ENCODE measurements around the gene VPS33A.
A peak's percentile ranks its signal among the peaks of the same experiment; 100 is the strongest.

Gene VPS33A

DNA sequence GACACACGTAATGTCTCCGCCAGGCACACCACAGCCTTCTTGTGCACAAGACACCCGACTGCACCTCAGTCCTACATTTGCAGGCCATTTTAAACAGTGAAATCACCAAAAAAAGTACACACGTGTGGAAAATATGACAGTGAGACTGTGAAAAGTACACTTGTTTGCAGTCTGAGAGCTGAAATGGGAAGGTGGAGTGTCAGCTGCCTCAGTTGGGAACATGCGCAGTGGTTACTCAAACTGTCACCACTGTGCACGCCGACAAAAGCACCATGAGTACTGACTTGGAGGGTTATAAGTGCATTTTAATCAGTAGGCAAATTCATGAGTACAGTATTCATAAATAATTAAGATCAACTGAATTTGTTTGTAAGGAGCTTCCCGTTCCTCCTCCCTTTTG, 15.8 kb downstream of the VPS33A start:
- DNase-seq (ENCODE audit: low read depth in 2 of 2): no peak

DNA sequence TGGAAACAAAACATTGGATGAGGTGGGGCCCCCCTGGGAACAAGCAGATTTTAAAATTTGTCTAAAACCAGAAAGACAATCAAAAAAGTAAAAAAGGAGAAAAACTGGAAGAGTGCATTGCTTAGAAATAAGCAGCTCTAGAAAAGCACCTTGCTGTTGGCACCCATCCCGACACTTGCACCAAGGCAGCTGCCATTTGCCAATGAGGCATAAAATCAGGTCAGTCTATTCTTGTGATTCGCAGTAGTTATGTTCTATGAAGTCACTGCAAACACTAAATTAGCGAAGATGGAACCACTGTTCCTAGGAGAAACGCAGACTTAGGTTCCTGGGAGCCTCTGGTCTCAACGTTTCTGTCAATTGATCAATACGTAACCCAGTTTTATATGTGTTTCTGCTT, 16.2 kb downstream of the VPS33A start:
- DNase-seq (ENCODE audit: low read depth in 2 of 2): no peak

DNA sequence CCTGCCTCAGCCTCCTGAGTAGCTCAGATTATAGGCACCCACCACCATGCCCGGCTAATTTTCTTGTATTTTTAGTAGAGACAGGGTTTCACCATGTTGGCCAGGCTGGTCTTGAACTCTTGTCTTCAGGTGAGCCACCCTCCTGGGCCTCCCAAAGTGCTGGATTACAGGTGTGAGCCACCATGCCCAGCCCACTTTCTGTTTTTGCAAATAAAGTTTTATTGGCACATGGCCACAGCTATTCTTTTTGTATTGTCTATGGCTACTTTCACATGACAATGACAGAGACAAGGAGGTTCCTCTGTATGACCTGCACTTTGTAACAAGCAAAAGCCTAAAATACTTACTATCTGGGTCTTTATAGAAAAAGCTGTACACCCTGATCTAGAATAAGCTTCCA, 20.7 kb downstream of the VPS33A start:
- DNase-seq (ENCODE audit: low read depth in 2 of 2): no peak

DNA sequence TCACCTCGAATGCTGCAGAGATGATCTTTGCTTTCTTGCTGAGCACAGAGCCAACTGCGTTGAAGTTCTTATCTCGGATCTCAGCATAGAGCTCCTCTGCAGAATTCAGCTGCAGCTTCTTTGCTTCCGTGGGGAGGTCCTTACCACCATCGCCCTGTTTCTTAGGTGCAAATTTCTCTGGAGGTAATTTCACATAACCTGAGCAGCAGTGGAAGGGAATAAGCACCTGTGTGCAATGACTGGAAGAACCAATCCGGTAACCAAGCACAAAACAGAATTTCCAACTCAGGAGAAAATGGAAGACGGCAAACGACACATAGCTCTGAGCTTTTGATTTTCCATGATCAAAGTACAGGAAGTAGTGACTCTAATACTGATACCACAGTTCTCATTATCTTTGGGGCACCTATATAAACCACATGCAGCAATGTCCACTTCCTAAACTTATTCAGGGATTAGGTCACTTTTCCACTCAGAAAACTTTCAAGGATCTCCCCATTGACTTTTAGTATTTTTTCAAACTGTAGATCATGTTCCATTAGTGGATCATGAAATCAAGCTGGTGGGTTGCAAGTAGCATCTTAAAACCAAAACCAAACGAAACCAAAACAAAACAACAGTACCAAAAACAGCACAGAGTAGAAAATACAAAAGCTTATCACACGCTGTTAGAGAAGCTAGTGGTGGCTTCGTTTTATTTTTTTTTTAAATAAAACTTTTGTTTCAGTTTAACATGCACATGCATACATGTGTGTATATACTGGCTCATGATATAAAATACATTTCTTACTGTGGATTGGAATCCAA, 21.5 kb downstream of the VPS33A start:
- DNase-seq (ENCODE audit: low read depth in 2 of 2): no peak

DNA sequence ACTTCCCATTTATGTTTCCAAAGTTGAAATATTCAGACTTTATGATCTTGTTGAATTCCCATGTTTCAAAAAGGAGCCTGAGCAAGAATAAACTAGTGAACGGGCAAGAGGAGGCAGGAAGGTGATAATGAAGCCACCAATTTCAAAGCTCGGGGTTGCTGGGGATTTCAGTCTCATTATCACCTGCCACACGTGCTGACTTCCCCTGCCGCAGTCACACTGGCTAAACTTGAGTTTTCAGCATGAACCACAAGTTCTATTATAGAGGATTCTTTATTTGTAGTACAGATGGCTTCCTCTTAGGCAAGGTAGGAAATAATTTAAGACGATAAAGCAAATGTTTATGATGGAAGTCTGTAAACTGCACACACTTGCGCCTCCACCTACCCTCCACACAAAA, 22.3 kb downstream of the VPS33A start:
- DNase-seq (ENCODE audit: low read depth in 2 of 2): no peak

DNA sequence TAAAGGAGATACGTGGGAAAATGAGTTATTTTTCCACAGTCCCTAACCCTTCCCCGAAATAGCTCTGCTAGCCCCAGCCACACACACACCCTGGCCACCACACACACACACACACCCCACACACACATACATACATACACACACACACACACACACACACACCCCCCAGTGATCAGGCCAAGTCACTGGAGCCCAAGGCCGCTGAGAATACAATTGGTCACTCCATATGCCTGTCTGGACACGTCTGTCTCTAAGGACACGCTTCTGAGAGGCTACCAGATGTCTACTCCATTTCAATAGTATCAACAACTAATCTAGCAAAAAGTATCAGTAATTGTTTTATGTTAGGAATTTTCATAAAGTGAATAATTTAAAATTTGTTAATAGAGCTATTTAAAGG, 27.4 kb downstream of the VPS33A start:
- no peak for DNase-seq (ENCODE audit: low read depth in 2 of 2)

DNA sequence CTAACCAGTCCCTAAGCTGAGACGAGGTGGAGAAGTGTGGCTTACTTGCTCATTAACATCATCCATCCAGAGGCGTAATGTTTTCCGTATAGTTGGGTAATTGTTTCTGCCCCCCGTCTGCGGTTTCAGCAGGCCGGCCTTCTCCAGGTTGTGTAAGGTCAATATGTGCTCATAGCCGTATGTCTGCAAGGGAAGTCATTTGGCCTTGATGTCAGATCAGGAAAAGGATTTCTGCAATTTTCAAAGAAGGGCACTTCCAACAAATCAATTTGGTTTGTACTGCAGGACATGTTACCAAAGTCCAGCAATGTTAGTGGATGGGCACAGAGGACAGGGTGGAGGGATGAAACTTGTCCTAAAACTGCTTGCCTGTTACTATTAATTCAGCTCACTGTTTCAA, 30.6 kb downstream of the VPS33A start:
- DNase-seq (ENCODE audit: low read depth in 2 of 2): no peak

DNA sequence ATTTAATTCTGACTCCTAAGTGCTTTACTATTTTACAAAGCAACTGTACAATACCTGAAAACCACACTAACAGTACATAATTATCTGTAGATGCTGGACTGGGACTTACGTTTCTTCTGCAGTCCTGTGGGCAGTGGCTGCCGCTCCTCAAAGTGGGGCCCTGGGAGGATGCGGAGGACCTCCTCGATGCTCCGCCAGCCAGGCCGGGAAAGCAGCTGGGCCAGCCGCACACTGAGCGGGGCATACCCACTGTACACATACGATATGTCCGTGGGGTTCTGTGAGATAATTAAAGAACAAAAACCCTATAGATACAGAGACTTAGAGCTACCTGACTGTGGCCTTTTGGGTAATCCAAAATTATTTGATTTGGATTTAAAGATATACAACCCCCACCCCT, 33.6 kb downstream of the VPS33A start:
- DNase-seq (ENCODE audit: low read depth in 2 of 2): no peak

DNA sequence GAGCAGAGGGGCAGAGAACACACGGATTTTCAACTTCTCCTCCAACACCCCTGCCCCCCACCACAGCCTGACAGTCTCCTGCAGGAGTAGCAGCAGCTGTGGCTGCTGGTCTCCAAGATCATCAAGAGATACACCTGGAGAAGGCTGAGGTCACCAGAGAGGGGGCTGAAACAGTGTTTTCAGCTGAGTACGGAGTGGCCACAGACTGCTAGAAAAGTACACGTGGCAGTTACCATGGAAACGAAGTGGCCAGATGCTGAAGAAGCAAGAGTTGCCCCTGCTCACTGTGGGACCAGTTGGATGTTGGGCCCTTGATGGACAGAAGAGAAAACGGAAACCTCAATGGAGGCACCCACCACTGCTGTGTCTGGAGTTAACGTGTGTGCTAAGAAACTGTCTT, 35.5 kb downstream of the VPS33A start:
- no peak for DNase-seq (ENCODE audit: low read depth in 2 of 2)

DNA sequence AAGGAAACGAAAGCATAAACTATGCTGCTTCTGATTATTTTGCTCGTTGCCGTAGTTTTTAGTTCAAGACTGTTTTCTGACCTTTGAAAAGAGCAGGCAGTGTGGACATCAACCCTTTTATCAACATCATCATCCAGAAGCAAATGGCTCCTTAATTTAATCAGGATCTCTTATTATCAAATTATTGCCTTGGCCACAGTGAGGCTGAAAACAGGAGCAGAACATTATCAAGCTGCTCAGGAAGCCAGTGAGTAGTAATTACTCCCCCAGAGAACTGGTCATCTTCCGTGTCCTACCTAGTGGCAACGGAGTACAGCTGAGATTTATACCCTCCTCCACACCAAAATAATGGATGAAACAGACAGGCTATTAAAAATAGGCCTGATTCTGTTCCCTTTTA, 38.2 kb downstream of the VPS33A start:
- DNase-seq (ENCODE audit: low read depth in 2 of 2): no peak

DNA sequence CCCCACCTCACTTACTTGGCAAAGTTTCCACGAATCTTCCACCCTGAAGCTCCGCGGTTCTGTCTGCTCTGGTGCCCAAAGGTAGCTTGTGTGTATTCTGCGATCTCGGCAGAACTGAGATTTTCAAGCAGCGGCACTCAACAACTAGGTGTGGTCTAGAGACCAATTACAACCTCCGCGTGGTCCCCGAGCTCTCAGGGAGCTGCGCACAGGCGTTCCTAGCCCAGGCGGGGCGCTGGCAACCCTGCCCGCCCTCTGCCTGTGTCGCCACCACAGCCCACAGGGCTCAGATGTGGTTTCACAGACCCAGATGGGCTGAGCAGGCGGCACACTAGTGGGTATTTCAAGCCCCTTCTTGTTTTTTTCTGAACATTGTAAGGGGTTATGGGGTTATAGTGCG, 39.0 kb downstream of the VPS33A start:
- DNase-seq (ENCODE audit: low read depth in 2 of 2): peak; percentile 31 to 42

DNA sequence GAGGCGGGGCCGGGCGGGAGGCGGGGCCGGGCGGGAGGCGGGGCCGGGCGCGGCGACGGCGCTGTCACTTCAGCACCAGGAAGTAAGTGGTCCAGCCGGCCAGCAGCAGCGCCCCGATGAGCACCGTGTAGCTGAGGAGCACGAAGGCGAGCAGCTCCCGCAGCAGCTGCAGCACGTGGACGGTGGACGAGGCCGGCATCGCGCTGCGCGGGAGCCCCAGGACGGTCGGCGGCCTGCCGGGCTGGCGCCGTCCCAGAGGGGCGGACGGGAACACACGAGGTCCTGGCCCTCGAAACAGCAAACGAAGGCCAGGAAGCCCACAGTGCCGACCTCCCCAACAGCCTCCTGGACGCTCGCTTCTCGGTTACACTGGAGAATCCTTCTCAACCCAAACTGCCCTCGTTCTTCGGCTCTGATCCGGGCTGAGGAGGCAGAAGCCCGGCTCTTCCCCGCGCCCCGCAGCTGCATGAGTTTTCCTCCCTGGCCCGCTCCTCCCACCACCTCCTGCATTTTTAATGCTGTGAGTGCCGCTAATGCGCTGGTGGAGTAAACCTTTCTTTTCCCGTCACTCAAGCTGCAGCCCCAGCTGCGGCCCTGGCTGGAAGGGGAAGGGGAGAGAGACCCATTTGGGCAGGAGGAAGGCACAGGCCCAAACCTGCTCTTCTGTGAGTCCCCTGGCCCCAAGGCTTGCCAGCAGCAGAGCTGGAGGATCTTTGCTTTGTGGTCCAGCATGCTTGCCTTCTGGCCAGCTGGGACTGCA, 39.7 kb downstream of the VPS33A start:
- DNase-seq (ENCODE audit: low read depth in 2 of 2): no peak

DNA sequence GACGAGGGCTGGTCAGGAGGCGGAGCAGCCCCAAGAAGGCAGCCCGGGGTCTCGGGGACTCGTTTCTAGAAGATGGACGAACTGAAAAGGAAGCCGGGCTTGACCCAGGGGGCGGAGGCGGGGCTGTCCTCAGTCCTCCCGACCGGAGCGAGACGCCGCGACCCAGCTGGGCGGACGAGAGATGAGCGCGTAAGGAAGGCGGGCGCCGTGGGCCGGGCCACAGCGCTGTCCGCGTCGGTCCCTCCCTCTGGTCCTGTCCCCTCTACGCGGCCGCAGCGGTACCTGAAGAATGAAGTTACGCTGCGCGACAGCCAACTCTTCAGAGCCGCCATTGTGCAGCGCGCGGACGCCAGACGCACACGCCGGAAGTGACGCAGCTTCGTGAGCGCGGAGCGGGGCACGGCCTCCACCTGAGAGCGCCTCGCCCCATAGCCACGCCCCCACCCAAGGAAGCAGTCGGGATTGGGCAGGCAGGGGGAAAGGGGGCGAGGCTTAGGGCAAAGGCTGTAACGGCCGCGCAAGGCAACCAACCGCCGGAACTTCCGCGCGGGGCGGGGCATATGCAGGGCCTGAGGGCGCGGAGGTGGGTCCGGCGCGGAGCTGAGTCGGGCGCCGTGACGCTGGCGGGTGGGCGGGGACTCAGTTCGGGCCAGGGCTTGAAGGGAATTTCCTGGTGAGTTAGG, 40.5 kb downstream of the VPS33A start, which contains the start of gene DIABLO:
TSS of gene DIABLO (minus strand) at position 370 of the 683 bp plus-strand sequence. CDS start at position 332, 38 bp downstream.
- DNase-seq (ENCODE audit: low read depth in 2 of 2): peak; percentile 98 to 99

DNA sequence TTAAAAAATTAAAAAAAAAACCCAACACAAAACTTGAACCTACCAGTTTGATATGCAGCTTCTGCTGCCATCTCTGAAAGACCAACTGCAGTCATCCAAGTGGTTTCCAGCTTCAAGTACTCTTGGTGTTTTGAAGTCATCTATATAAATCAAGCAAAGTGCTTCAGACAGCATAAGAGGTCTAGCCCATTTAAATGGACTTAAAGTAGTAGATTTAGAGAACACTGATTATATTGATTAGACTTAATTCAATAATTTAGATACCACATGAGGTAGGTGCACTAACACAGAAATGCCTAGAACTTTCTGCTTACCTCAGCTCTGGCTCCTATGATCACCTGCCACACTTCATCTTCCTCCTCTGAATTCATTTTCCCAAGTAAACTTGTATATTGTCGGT, 49.8 kb downstream of the VPS33A start:
- DNase-seq (ENCODE audit: low read depth in 2 of 2): no peak

DNA sequence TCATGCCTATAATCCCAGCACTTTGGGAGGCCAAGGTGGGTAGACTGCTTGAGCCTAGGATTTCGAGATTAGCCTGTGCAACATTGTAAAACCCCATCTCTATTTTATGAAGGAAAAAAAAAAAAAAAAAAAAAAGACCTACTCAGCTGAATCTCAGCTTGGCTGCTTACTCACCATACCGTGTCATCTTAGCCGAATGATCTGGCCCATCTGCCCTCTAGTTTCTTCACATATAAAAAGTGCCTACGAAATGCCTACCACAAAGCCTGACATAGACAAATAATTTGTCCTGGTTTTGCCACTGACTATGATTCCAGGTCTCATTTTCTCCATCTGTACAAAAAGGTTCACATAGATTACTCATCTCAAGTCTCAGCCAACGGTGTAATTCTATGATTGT, 50.5 kb downstream of the VPS33A start:
- no peak for DNase-seq (ENCODE audit: low read depth in 2 of 2)

DNA sequence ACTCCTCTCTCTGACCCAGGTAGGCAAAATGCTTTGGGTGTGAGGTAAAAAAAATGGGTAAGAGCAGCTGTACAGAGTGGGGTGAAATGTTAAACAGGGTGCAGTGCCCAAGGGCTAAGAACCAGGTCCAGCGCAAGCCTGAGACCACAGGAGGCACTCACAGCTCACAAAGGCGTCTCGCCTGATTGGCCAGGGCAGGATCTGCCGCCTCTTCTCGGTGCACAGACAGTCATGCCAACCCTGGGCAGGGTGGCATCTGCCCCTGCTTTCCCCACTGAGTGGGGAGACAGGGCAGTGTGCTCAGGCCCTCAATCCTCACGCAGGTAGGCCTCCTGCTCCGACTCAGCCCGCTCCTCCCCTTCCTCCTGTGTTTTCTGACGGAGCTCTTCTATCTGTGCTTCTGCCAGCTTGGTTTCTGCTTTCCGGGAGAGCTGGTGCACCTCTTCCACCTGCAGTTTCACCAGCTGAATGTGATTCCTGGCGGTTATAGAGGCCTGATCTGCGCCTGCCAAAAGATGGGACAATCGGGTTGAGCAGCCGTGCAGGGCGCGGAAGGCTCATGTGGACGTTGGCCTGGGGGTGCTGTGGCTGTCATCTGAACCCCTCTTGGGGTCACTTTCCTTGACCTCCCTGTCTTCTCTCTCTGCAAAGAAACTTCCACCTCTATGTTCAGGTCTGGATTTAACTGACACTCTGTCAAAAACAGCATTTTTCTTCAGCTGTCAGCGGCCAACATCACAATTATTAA, 58.0 kb downstream of the VPS33A start:
- DNase-seq (ENCODE audit: low read depth in 2 of 2): no peak

DNA sequence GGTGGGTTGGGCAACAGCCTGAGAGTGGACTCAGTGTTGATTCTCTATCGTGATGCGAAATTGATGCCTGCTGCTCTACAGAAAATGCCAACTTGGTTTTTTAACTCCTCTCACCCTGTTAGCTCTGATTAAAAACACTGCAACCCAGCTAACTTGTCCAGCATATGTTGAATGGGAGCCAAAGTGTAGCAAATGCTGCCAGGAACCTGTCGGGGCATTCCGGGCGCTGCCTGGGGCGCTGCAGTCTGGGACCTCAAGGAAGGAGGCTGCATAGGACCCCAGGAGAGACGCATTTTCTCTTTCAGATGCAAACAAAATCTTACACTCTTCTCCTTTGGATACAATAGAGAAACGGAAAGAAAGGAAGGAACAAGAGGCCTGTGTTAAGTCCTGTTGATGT, 58.9 kb downstream of the VPS33A start:
- no peak for DNase-seq (ENCODE audit: low read depth in 2 of 2)

DNA sequence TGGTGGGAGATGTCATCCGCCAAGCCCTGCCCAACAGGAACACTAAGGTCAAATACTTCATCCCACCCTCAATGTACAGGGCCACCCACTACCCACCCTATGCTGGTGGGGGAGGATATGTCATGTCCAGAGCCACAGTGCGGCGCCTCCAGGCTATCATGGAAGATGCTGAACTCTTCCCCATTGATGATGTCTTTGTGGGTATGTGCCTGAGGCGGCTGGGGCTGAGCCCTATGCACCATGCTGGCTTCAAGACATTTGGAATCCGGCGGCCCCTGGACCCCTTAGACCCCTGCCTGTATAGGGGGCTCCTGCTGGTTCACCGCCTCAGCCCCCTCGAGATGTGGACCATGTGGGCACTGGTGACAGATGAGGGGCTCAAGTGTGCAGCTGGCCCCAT, 59.3 kb downstream of the VPS33A start:
- no peak for DNase-seq (ENCODE audit: low read depth in 2 of 2)

DNA sequence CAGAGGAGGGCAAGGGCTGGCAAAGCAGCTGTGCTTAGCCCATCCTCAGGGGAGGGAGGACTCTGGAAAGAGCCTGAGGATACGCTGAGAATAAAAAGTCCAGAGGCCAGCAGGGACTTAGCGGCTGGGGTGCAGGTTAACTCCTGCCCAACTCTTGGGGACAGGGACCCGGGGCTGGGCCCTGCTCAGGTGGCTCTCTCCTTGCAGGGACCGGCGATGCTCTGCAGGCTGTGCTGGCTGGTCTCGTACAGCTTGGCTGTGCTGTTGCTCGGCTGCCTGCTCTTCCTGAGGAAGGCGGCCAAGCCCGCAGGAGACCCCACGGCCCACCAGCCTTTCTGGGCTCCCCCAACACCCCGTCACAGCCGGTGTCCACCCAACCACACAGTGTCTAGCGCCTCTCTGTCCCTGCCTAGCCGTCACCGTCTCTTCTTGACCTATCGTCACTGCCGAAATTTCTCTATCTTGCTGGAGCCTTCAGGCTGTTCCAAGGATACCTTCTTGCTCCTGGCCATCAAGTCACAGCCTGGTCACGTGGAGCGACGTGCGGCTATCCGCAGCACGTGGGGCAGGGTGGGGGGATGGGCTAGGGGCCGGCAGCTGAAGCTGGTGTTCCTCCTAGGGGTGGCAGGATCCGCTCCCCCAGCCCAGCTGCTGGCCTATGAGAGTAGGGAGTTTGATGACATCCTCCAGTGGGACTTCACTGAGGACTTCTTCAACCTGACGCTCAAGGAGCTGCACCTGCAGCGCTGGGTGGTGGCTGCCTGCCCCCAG, 60.0 kb downstream of the VPS33A start:
- DNase-seq (ENCODE audit: low read depth in 2 of 2): no peak

DNA sequence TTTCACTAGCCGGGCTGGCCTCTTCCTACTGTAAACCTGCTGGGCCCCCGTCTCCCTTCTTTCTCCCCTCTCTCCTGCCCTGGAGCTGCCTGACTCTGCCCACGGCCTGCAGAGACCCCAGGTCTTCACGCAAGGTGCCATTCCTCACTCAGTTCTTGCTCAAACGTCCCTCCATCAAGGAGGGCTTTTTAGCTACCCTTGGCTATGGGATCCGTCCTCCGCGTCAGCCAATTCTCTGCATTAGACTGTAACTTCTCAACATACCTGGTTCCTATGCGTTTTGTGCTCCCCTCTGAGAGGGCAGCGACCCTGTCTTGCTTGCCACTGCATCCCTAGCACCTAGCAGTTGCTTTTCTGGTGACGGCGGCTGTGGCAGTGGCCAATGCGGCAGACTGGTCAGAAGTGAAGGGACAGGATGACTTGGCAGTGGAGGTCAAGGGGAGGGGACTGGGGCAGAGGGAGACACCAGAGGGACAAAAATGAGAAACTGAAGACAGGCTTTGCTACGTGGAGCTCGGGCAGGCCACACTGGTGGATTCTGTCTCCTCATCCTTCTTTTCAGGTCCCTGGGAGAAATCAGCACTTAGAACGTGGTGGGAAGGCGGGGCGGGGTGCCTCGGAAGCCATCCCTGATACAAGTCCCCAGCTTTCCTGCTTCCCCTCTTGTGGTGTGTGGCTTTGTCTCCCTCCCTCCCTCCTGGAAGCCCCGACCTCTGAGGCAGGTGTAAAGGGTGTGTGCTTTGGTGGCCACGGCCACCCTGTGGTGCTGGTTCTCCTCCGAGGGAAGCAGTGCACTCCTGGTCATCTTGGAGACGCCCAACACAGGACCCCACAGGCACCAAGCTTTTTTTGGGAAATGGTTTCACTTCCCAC, 61.0 kb downstream of the VPS33A start:
- DNase-seq (ENCODE audit: low read depth in 2 of 2): no peak
